GM12878 (cell line): ENCODE data around the gene FOXI2. TPM values are rescaled to one million over a fixed set of nuclear protein-coding genes. Genes with fewer than 3 reads are reported as not detected.

Source experiments
- ATAC-seq: fragments of 200-7000 bp; cut with Tn5 transposase; 3 replicates; pipeline ENCODE4 v1.9.1; 2020; ENCODE audit warnings: mild to moderate bottlenecking, moderate library complexity
- BruUV-seq: library from RNA; stranded (reverse); fragments of 400-500 nt; replicated peaks from 2 replicates; lab custom pipeline; 2021; lab: Mats Ljungman, UMichigan
- CTCF ChIA-PET: fragments of 300-600 bp; sonication (Branson Sonifier 250); formaldehyde crosslinking; extraction: SDS; loops from one replicate; lab custom pipeline; 2021; ENCODE audit warnings: inconsistent platforms; lab: Yijun Ruan, JAX
- POLR2A ChIA-PET: fragments of 350-600 bp; formaldehyde crosslinking; extraction: SDS; loops from one replicate; lab custom pipeline; 2021; ENCODE audit warnings: inconsistent platforms; lab: Charles Lee
- RAD21 ChIA-PET: fragments of 300-600 bp; sonication (Branson Sonifier 250); formaldehyde crosslinking; loops from one replicate; lab custom pipeline; 2023; ENCODE audit warnings: antibody characterized with exemption; ENCODE audit not compliant: unreplicated experiment; lab: Charles Lee
- SMC1A ChIA-PET: fragments of 300-600 bp; sonication (Branson Sonifier 250); formaldehyde crosslinking; loops from one replicate; lab custom pipeline; 2023; ENCODE audit not compliant: unreplicated experiment, uncharacterized antibody; lab: Charles Lee
- DNase-seq: peaks from one replicate; pipeline ENCODE4 v3.0.0-alpha.2; 2011; ENCODE audit warnings: low read depth, low spot score
- FAIRE-seq: peaks from 3 replicates; lab custom pipeline; 2011; peaks lifted over from hg19 to GRCh38; lab: Jason Lieb, UNC
- H2AFZ ChIP-seq: 2 replicates; pipeline ENCODE4 v1.6.0; 2011; ENCODE audit warnings: low read depth, low read length, control low read depth; ENCODE audit not compliant: control insufficient read depth
- H3K27ac ChIP-seq: 2 replicates; pipeline ENCODE4 v1.5.1; 2011; ENCODE audit warnings: control low read depth; ENCODE audit not compliant: control insufficient read depth, insufficient read depth
- H3K27me3 ChIP-seq, 2 experiments: replicated peaks in 1 of 2; 2 replicates each; pipeline versions ENCODE4 v1.6.0 to v1.6.1; 2011; ENCODE audit warnings: low read length in 1 of 2; ENCODE audit not compliant: control insufficient read depth in 2 of 2, insufficient read depth in 2 of 2
- H3K36me3 ChIP-seq, 2 experiments: 2 replicates each; pipeline ENCODE4 v1.5.1; 2011; ENCODE audit warnings: low read length in 1 of 2; ENCODE audit not compliant: control insufficient read depth in 2 of 2, insufficient read depth in 2 of 2
- H3K4me1 ChIP-seq: 2 replicates; pipeline ENCODE4 v1.6.1; 2011; ENCODE audit warnings: mild to moderate bottlenecking, low read length, moderate library complexity, mixed read lengths; ENCODE audit not compliant: control insufficient read depth, insufficient read depth
- H3K4me2 ChIP-seq: 2 replicates; pipeline ENCODE4 v1.6.0; 2011; ENCODE audit warnings: control low read depth; ENCODE audit not compliant: control insufficient read depth, insufficient read depth
- H3K4me3 ChIP-seq: fragments of 200-600 bp; sonication (generic); 2 replicates; pipeline ENCODE4 v1.5.1; 2016
- H3K79me2 ChIP-seq: 2 replicates; pipeline ENCODE4 v1.6.0; 2011; ENCODE audit warnings: low read length; ENCODE audit not compliant: control insufficient read depth, insufficient read depth
- H3K9ac ChIP-seq: 2 replicates; pipeline ENCODE4 v1.8.0; 2011; ENCODE audit warnings: low read length, control low read depth, mixed read lengths; ENCODE audit not compliant: control insufficient read depth, insufficient read depth
- H3K9me3 ChIP-seq: replicated peaks from 3 replicates; pipeline ENCODE4 v1.5.1; 2011; ENCODE audit warnings: mild to moderate bottlenecking, low read length; ENCODE audit not compliant: control insufficient read depth, insufficient read depth
- H4K20me1 ChIP-seq: 2 replicates; pipeline ENCODE4 v1.6.0; 2011; ENCODE audit not compliant: control insufficient read depth, insufficient read depth
- CBX5 ChIP-seq: sonication (generic); IDR thresholded peaks from 2 replicates; pipeline ENCODE4 v1.6.1; 2016; ENCODE audit warnings: low read depth, moderate library complexity, mild to moderate bottlenecking, inconsistent platforms
- EGR1 ChIP-seq, 2 experiments: IDR thresholded peaks; 1 replicate in 1 of 2; 2 replicates in 1 of 2; pipeline ENCODE4 v1.6.1; 2011 to 2012; ENCODE audit warnings: low read depth in 2 of 2, low read length in 2 of 2, borderline replicate concordance in 1 of 2, mild to moderate bottlenecking in 1 of 2, moderate library complexity in 1 of 2
- EP300 ChIP-seq, 2 experiments: fragments of 150-350 bp in 1 of 2; IDR thresholded peaks; 2 replicates each; pipeline ENCODE4 v1.6.1; 2011 to 2012; ENCODE audit warnings: low read depth in 2 of 2, low read length in 2 of 2, borderline replicate concordance in 1 of 2, improper control_type of control experiment in 1 of 2, inconsistent platforms in 1 of 2; ENCODE audit not compliant: control insufficient read depth in 1 of 2
- PRDM15 ChIP-seq: fragments of 450-650 bp; formaldehyde crosslinking; IDR thresholded peaks from 2 replicates; pipeline ENCODE4 v1.4.0; 2020; ENCODE audit warnings: mild to moderate bottlenecking, moderate library complexity
- TCF7 ChIP-seq: IDR thresholded peaks from 2 replicates; pipeline ENCODE4 v1.6.1; 2014; ENCODE audit warnings: antibody characterized with exemption, borderline replicate concordance
- WGBS: methylation state at CpG from one replicate; pipeline ENCODE4 v1.1.6; 2016; ENCODE audit warnings: low lambda C conversion rate; ENCODE audit not compliant: insufficient replicate concordance, insufficient coverage; ENCODE audit errors: missing lambda C conversion rate; 5-methylcytosine and 5-hydroxymethylcytosine counted together
- in situ Hi-C: fragments of 300-500 bp; cut with MboI; formaldehyde crosslinking; loops from 9 replicates; pipeline ENCODE4 v1.14.3; 2018; ENCODE audit warnings: mixed read lengths
- intact Hi-C: fragments of 100-400 bp; cut with micrococcal nuclease; formaldehyde crosslinking; loops from one replicate; pipeline ENCODE4 v1.14.2; 2022; ENCODE audit not compliant: unreplicated experiment
- polyA plus RNA-seq, 11 experiments: library from polyadenylated mRNA; depleted of rRNA in 4 of 11; unstranded in 6 of 11; stranded (reverse) in 5 of 11; fragments of >200 nt; fragmentation: Nextera tagmentation in 4 of 11; fragmentation: Illumina TruSeq in 1 of 11; extraction: Ambion mirVana in 4 of 11; extraction: Trizol in 1 of 11; gene quantifications; 1 replicate in 1 of 11; 2 replicates in 10 of 11; pipeline versions ENCODE4 v1.2.1 to v1.2.3, GENCODE V29; 2011 to 2016; ENCODE audit warnings: inconsistent platforms in 2 of 11, missing spikeins in 2 of 11, low read depth in 1 of 11
- total RNA-seq, 4 experiments: library from RNA; depleted of rRNA in 3 of 4; stranded (reverse); fragments of >200 nt in 3 of 4; fragmentation: Illumina TruSeq in 1 of 4; extraction: Trizol in 1 of 4; gene quantifications; 2 replicates each; pipeline versions ENCODE4 v1.2.1 to v1.2.3, GENCODE V29; 2013 to 2021
- TF ChIP-seq, protein P1 (sequence below): fragments of 150-350 bp; IDR thresholded peaks from 2 replicates; pipeline ENCODE4 v1.6.1; 2016; ENCODE audit warnings: low read depth, low read length

The FOXI2 gene
- total and polyA plus RNA-seq, 10 of the 15 experiments (the other 5 are each of a cell fraction or from before 2014, with no cell fraction given), result not detected

DNA sequence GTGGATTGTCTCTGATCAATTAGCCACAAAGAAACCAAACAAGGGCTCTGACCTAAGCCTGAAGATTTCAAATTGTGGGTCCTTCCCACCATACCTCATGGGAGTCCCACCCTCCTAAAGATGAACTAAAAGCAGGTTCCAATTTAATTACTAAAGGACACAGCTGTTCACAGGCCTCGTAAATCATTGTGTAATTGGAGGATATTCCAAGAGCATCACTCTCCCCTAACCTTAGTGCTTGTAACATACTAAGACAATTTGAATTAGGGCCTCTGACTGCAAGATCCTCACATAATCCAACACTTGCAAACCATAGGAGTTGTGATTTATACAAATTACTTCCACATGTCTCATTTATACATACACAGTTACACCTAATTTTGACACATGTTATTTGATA is 44.4 kb downstream of the FOXI2 start:
- intact Hi-C loops, result no loop called here

DNA sequence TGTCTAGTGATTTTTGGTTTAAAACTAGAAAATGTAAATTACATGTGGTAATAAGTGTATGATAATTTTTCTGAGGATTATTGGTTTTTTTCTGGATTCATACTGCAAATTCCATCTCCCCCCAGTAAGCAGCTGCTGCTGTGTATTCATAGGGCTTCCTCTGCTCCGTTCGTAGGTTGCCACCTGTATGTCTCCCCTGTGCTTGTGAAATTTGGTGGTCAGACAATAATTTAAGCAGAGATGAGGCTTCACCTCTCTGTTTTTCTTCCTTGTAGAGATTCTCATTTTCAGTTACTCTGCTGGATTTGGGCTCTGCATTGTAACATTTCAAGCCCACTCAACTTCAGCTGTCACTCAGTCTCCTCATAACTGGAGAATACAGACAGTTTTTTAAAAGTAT is 50.9 kb downstream of the FOXI2 start:
- in situ Hi-C loops, result no loop called here
- SMC1A ChIA-PET, result no interaction called here

More for the DNA sequence above, 44.4 kb downstream of the FOXI2 start:
- Histone ChIP-seq H3K9ac (no peak overlapping the region), H3K4me3 (no peak overlapping the region), H3K4me1 (no peaks in the 10 kb centered on the region), H2AFZ (no peak overlapping the region), H4K20me1 (no peaks in the 10 kb centered on the region), H3K27me3 (no peaks in the 10 kb centered on the region), H3K27ac (no peak overlapping the region), H3K36me3 (no peaks in the 10 kb centered on the region), H3K79me2 (no peaks in the 10 kb centered on the region), H3K4me2 (no peak overlapping the region), H3K9me3 (no peaks in the 10 kb centered on the region)
- ChIA-PET SMC1A (no interaction called here), RAD21 (no interaction called here), POLR2A (no interaction called here), CTCF (no interaction called here)
- no TSS peak for BruUV-seq
- ATAC-seq (no peak), FAIRE-seq (no peak), DNase-seq (no peak)
- WGBS, result 3% methylated on average over 1 of the region's 1 CpG
- no peak for TF ChIP-seq TCF7
- in situ Hi-C loops, result no loop called here

More for the DNA sequence above, 50.9 kb downstream of the FOXI2 start:
- no peaks in the 10 kb centered on the region for H3K36me3 ChIP-seq
- no peak overlapping the region for H2AFZ ChIP-seq
- intact Hi-C loops, result no loop called here
- TF ChIP-seq EGR1 (IDR thresholded peaks at IDR 0.05; ENCODE audit: borderline replicate concordance in 1 of 2, low read depth in 2 of 2, low read length in 2 of 2) (no peak), CBX5 (no peak), EP300 (IDR thresholded peaks at IDR 0.05; ENCODE audit: borderline replicate concordance in 1 of 2, control insufficient read depth in 1 of 2, low read depth in 2 of 2, low read length in 2 of 2) (no peak), PRDM15 (no peak)
- TF ChIP-seq, protein P1, sequence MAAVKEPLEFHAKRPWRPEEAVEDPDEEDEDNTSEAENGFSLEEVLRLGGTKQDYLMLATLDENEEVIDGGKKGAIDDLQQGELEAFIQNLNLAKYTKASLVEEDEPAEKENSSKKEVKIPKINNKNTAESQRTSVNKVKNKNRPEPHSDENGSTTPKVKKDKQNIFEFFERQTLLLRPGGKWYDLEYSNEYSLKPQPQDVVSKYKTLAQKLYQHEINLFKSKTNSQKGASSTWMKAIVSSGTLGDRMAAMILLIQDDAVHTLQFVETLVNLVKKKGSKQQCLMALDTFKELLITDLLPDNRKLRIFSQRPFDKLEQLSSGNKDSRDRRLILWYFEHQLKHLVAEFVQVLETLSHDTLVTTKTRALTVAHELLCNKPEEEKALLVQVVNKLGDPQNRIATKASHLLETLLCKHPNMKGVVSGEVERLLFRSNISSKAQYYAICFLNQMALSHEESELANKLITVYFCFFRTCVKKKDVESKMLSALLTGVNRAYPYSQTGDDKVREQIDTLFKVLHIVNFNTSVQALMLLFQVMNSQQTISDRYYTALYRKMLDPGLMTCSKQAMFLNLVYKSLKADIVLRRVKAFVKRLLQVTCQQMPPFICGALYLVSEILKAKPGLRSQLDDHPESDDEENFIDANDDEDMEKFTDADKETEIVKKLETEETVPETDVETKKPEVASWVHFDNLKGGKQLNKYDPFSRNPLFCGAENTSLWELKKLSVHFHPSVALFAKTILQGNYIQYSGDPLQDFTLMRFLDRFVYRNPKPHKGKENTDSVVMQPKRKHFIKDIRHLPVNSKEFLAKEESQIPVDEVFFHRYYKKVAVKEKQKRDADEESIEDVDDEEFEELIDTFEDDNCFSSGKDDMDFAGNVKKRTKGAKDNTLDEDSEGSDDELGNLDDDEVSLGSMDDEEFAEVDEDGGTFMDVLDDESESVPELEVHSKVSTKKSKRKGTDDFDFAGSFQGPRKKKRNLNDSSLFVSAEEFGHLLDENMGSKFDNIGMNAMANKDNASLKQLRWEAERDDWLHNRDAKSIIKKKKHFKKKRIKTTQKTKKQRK, result no peak
- H3K9me3 ChIP-seq, result no peaks in the 10 kb centered on the region
- POLR2A ChIA-PET, result no interaction called here
- BruUV-seq, result no TSS peak
- RAD21 ChIA-PET, result no interaction called here
- no peaks in the 10 kb centered on the region for H4K20me1 ChIP-seq
- CTCF ChIA-PET, result no interaction called here
- 32% methylated on average over 2 of the region's 2 CpGs for WGBS
- H3K9ac ChIP-seq, result no peak overlapping the region
- DNase-seq (no peak), ATAC-seq (no peak), FAIRE-seq (no peak)
- H3K4me1 ChIP-seq, result no peaks in the 10 kb centered on the region
- H3K27me3 ChIP-seq, result peaks cover 0 to 2% of the 10 kb centered on the region in 2 experiments; a peak in 1 of 4 replicates
- H3K79me2 ChIP-seq, result no peaks in the 10 kb centered on the region
- H3K4me3 ChIP-seq, result no peak overlapping the region
- H3K4me2 ChIP-seq, result no peak overlapping the region
- no peak overlapping the region for H3K27ac ChIP-seq
